Measurements from ENCODE around the gene STK10.

- no peak for TF ChIP-seq CTCF (conservative IDR thresholded peaks at IDR 0.05 in 1 of 2, IDR thresholded peaks at IDR 0.05 in 1 of 2; ENCODE audit: extremely low read depth in 1 of 2, insufficient read depth in 1 of 2, low read depth in 1 of 2, low read length in 2 of 2)
- no peak for TF ChIP-seq EZH2 (IDR thresholded peaks at IDR 0.05; ENCODE audit: borderline replicate concordance, low read length)
These were observed 5.8 kb upstream of the STK10 start, which contains the start of gene EFCAB9 for GRCh38 chr5:172193872-172194271.
